Right lobe of liver (tissue), 6 donors: ENCODE measurements around the gene CEP128. TPM values are rescaled to one million over a fixed set of nuclear protein-coding genes. Genes with fewer than 3 reads are reported as not detected.

ENCODE experiments used
- ATAC-seq, 4 donors: fragments of 200-7000 bp; cut with Tn5 transposase; one replicate each; pipeline ENCODE4 v1.9.1; 2020; ENCODE audit warnings: mild to moderate bottlenecking in 4 of 4, moderate library complexity in 4 of 4
- DNase-seq, 3 donors: peaks; one replicate each; pipeline ENCODE4 v3.0.0-alpha.2; 2020
- H3K27ac ChIP-seq, 3 donors: fragments of 200-600 bp; one replicate each; pipeline ENCODE4 v1.8.0; 2022
- H3K27me3 ChIP-seq, 2 donors: fragments of 200-600 bp; one replicate each; pipeline ENCODE4 v1.8.0; 2022
- H3K36me3 ChIP-seq, 4 donors: fragments of 200-600 bp; sonication (generic) in 1 of 4; one replicate each; pipeline versions ENCODE4 v1.5.1 to v1.8.0; 2017 to 2022; ENCODE audit warnings: control low read depth in 1 of 4
- H3K4me1 ChIP-seq, 4 donors: fragments of 200-600 bp; sonication (generic) in 1 of 4; one replicate each; pipeline versions ENCODE4 v1.5.1 to v1.8.0; 2017 to 2022; ENCODE audit warnings: control low read depth in 1 of 4
- H3K4me3 ChIP-seq, 3 donors: fragments of 200-600 bp; one replicate each; pipeline ENCODE4 v1.8.0; 2022
- H3K9me3 ChIP-seq, 4 donors: fragments of 200-600 bp; sonication (generic) in 1 of 4; one replicate each; pipeline versions ENCODE4 v1.5.1 to v1.8.0; 2017 to 2022; ENCODE audit warnings: control low read depth in 1 of 4
- CTCF ChIP-seq, 4 donors: fragments of 200-600 bp in 3 of 4; fragments of 450-650 bp in 1 of 4; IDR thresholded peaks; one replicate each; pipeline versions ENCODE4 v1.5.1 to v1.8.0; 2016 to 2022; ENCODE audit warnings: antibody characterized with exemption in 4 of 4, mild to moderate bottlenecking in 2 of 4
- POLR2A ChIP-seq: fragments of 450-650 bp; IDR thresholded peaks from one replicate; pipeline ENCODE4 v1.6.1; 2017; ENCODE audit warnings: antibody characterized with exemption, mild to moderate bottlenecking
- WGBS: methylation state at CpG from one replicate; pipeline ENCODE4 v1.1.6; 2018; ENCODE audit warnings: low coverage, low lambda C conversion rate; ENCODE audit not compliant: insufficient coverage; ENCODE audit errors: missing lambda C conversion rate; 5-methylcytosine and 5-hydroxymethylcytosine counted together
- intact Hi-C, 2 donors: fragments of 100-400 bp; cut with DNase I; formaldehyde crosslinking; loops; one replicate each; pipeline versions ENCODE4 v1.11.2 to v1.14.1; 2022
- total RNA-seq, 6 experiments: library from RNA; depleted of rRNA in 2 of 6; stranded (reverse); fragments of >200 nt in 2 of 6; fragmentation: NEBNext Ultra II Directional in 3 of 6; extraction: Animal tissue kit (Norgen Biotek cat#: 25700) in 3 of 6; gene quantifications; one replicate each; pipeline versions ENCODE4 v1.1.0 to v1.2.4, GENCODE V29; 2016 to 2023
- donor health status: DM: no; HTN: yes; CAD: no.
- donor health status: DM: no; HTN: no; CAD: no.
- donor health status: DM: no; HTN: no; CAD: no.
- donor health status: DM: no; HTN: yes; CAD: no.
- donor health status: DM: no; HTN: yes; CAD: no.

Gene CEP128
- total RNA-seq, 6 experiments from 2014 or later = 0.81 to 9.5 (median 1.7) TPM

- intact Hi-C loops = no loop called here
- Histone ChIP-seq H3K36me3 (no peaks in the 10 kb centered on the region), H3K4me1 (peaks cover 0 to 4% (median 0%) of the 10 kb centered on the region in 4 donors), H3K27ac (no peak overlapping the region), H3K4me3 (peak overlapping the region in 1 of 3 donors; percentile 73), H3K9me3 (no peaks in the 10 kb centered on the region), H3K27me3 (no peaks in the 10 kb centered on the region)
- no peak for ATAC-seq
- TF ChIP-seq CTCF (IDR thresholded peaks at IDR 0.05) = no peak
- TF ChIP-seq POLR2A = no peak
- no peak for DNase-seq
- WGBS = 26% methylated on average over 5 of the region's 5 CpGs
Observed at GRCh38 chr14:80942191-80942600, 658 bp upstream of the CEP128 start.

DNA sequence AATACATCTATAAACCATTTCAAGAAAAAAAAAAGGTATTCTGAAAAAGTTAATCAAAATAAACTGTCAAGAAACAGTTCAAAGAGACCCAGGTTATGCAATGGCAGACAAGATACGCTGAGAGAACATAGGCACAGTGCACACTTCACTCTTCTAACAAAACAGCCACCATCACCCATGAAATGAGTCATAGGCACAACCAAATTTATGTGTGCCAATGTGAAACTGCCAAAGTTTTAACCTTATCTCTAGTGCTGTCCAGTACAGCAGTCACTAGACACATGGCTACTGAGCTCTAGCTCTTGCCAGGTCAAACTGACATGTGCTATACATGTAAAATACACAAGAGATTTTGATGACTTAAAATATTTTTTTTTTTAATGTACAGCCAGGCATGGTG lies 1.4 kb downstream of the CEP128 start:
- Histone ChIP-seq H3K9me3 (no peaks in the 10 kb centered on the region), H3K4me3 (no peak overlapping the region), H3K27me3 (no peaks in the 10 kb centered on the region), H3K36me3 (no peaks in the 10 kb centered on the region), H3K27ac (no peak overlapping the region), H3K4me1 (peaks cover 0 to 11% (median 0%) of the 10 kb centered on the region in 4 donors)
- no peak for TF ChIP-seq POLR2A
- no peak for TF ChIP-seq CTCF (IDR thresholded peaks at IDR 0.05)
- no peak for DNase-seq
- no peak for ATAC-seq
- intact Hi-C loops = no loop called here
- WGBS = 57% methylated on average over 1 of the region's 1 CpG

GRCh38 chr14:80933686-80934085 lies 7.9 kb downstream of the CEP128 start:
- intact Hi-C loops = no loop called here
- DNase-seq = no peak
- no peaks in the 10 kb centered on the region for H3K36me3 ChIP-seq
- no peak for TF ChIP-seq POLR2A
- TF ChIP-seq CTCF (IDR thresholded peaks at IDR 0.05) = no peak
- H3K27me3 ChIP-seq = no peaks in the 10 kb centered on the region
- H3K9me3 ChIP-seq = no peaks in the 10 kb centered on the region
- H3K27ac ChIP-seq = no peak overlapping the region
- ATAC-seq = no peak
- H3K4me3 ChIP-seq = no peak overlapping the region
- WGBS = 57% methylated on average over 4 of the region's 4 CpGs
- H3K4me1 ChIP-seq = peaks cover 0 to 17% (median 0%) of the 10 kb centered on the region in 4 donors

DNA sequence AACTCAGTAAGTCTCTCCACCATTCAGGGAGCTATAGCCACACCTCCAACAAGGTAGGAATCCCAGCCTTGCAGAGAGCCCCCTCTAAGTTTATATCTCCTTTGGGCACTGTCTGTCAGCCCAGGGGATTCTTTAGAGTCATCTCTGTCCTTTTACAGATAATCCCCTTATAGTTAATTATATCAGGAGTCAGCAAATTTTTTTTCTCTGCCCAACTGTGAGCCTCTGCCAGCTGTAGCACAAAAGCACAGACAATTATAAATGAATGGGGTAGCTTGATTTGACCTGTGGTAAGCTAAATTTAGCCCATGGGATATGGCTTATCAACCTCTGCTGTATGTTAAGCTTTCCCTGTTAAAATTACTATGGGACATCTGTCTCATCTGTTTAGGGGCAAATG lies 8.3 kb downstream of the CEP128 start:
- Histone ChIP-seq H3K36me3 (no peaks in the 10 kb centered on the region), H3K4me3 (no peak overlapping the region), H3K9me3 (no peaks in the 10 kb centered on the region), H3K27me3 (no peaks in the 10 kb centered on the region), H3K27ac (no peak overlapping the region), H3K4me1 (peaks cover 0 to 17% (median 0%) of the 10 kb centered on the region in 4 donors)
- TF ChIP-seq POLR2A (no peak), CTCF (IDR thresholded peaks at IDR 0.05) (no peak)
- ATAC-seq (no peak), DNase-seq (no peak)
- intact Hi-C loops = no loop called here

GRCh38 chr14:80930836-80931389 lies 10.6 kb downstream of the CEP128 start:
- TF ChIP-seq CTCF (IDR thresholded peaks at IDR 0.05) = no peak
- no peak for TF ChIP-seq POLR2A
- peak in 3 of 4 donors; percentile 25 to 78 (median 39) for ATAC-seq
- intact Hi-C loops = no loop called here
- H3K4me3 ChIP-seq = no peak overlapping the region
- 40% methylated on average over 8 of the region's 8 CpGs for WGBS
- no peaks in the 10 kb centered on the region for H3K36me3 ChIP-seq
- H3K27me3 ChIP-seq = no peaks in the 10 kb centered on the region
- H3K27ac ChIP-seq = no peak overlapping the region
- DNase-seq = no peak
- H3K4me1 ChIP-seq = peaks cover 0 to 15% (median 0%) of the 10 kb centered on the region in 4 donors
- no peaks in the 10 kb centered on the region for H3K9me3 ChIP-seq
